Suppressor macrophage treated with lipopolysaccharide for 1 hour (primary cell): Measurements from ENCODE around the gene PTPN1.

Experiments
- DNase-seq, 3 donors: peaks; one replicate each; pipeline ENCODE4 v3.0.0-alpha.2; 2020 to 2022

The PTPN1 gene

GRCh38 chr20:50514750-50515149, 4.6 kb downstream of the PTPN1 start:
- peak in 1 of 3 donors; percentile 17 for DNase-seq

GRCh38 chr20:50515471-50516106, 5.4 kb downstream of the PTPN1 start:
- DNase-seq = peak in 2 of 3 donors; percentile 38 to 65

GRCh38 chr20:50516180-50516934, 6.2 kb downstream of the PTPN1 start:
- peak; percentile 55 to 93 (median 78) for DNase-seq

- DNase-seq = peak in 1 of 3 donors; percentile 27
Measured at GRCh38 chr20:50516935-50517816, 7.0 kb downstream of the PTPN1 start.

- DNase-seq = no peak
Measured at GRCh38 chr20:50517817-50518154, 7.6 kb downstream of the PTPN1 start.

GRCh38 chr20:50518270-50518721, 8.1 kb downstream of the PTPN1 start:
- DNase-seq = peak; percentile 50 to 88 (median 82)

- DNase-seq = no peak
Measured at GRCh38 chr20:50519036-50519762, 9.0 kb downstream of the PTPN1 start.

- DNase-seq = no peak
Measured at GRCh38 chr20:50520222-50520880, 10.2 kb downstream of the PTPN1 start.

GRCh38 chr20:50521221-50522052, 11.3 kb downstream of the PTPN1 start:
- no peak for DNase-seq

- no peak for DNase-seq
Measured at GRCh38 chr20:50522053-50522674, 12.0 kb downstream of the PTPN1 start.

- DNase-seq = no peak
Measured at GRCh38 chr20:50523552-50524167, 13.5 kb downstream of the PTPN1 start.

- no peak for DNase-seq
Measured at GRCh38 chr20:50525681-50526080, 15.5 kb downstream of the PTPN1 start.

GRCh38 chr20:50526403-50526989, 16.3 kb downstream of the PTPN1 start:
- peak in 1 of 3 donors; percentile 23 for DNase-seq

- no peak for DNase-seq
Measured at GRCh38 chr20:50527068-50527605, 17.0 kb downstream of the PTPN1 start.

- no peak for DNase-seq
Measured at GRCh38 chr20:50528129-50528528, 17.9 kb downstream of the PTPN1 start.

- no peak for DNase-seq
Measured at GRCh38 chr20:50528804-50529351, 18.7 kb downstream of the PTPN1 start.

GRCh38 chr20:50532221-50532620, 22.0 kb downstream of the PTPN1 start:
- no peak for DNase-seq

GRCh38 chr20:50533061-50533460, 22.9 kb downstream of the PTPN1 start:
- DNase-seq = no peak

- no peak for DNase-seq
Measured at GRCh38 chr20:50533464-50533863, 23.3 kb downstream of the PTPN1 start.
